Measurements from ENCODE around the gene VAMP1.
A peak's percentile ranks its signal among the peaks of the same experiment; 100 is the strongest.
"Not testable (repeated sequence)": the region's sequence is repeated elsewhere in the genome, so short reads cannot be mapped to it uniquely, and the experiment has no call there.

VAMP1 gene

GRCh38 chr12:6470375-6471163 is at the start of gene VAMP1:
Gene VAMP1 (minus strand): TSS chr12:6470677. CDS start chr12:6470531, 146 bp downstream.
- in situ Hi-C loops (cut with MboI; ENCODE audit: low pct_unique_long_range_greater_than_20kb, low sequenced_read_pairs), result no loop called here
- DNase-seq, result peak; percentile 99

- DNase-seq, result no peak
- in situ Hi-C loops (cut with MboI; ENCODE audit: low pct_unique_long_range_greater_than_20kb, low sequenced_read_pairs), result no loop called here
Measured at GRCh38 chr12:6520186-6520585, 49.7 kb upstream of the VAMP1 start.

- in situ Hi-C loops (cut with MboI; ENCODE audit: low pct_unique_long_range_greater_than_20kb, low sequenced_read_pairs), result no loop called here
- no peak for DNase-seq
Measured at GRCh38 chr12:6508087-6508486, 37.6 kb upstream of the VAMP1 start.

GRCh38 chr12:6507102-6507998 is 36.9 kb upstream of the VAMP1 start:
- DNase-seq, result no peak
- in situ Hi-C loops (cut with MboI; ENCODE audit: low pct_unique_long_range_greater_than_20kb, low sequenced_read_pairs), result no loop called here

GRCh38 chr12:6500466-6500865 is 30.0 kb upstream of the VAMP1 start:
- DNase-seq, result no peak
- in situ Hi-C loops (cut with MboI; ENCODE audit: low pct_unique_long_range_greater_than_20kb, low sequenced_read_pairs), result no loop called here

GRCh38 chr12:6497291-6497690 is 26.8 kb upstream of the VAMP1 start:
- in situ Hi-C loops (cut with MboI; ENCODE audit: low pct_unique_long_range_greater_than_20kb, low sequenced_read_pairs); DNase-seq: not testable (repeated sequence)

GRCh38 chr12:6494968-6495367 is 24.5 kb upstream of the VAMP1 start:
- no peak for DNase-seq
- in situ Hi-C loops (cut with MboI; ENCODE audit: low pct_unique_long_range_greater_than_20kb, low sequenced_read_pairs), result no loop called here

GRCh38 chr12:6494258-6494743 is 23.8 kb upstream of the VAMP1 start:
- DNase-seq, result no peak

GRCh38 chr12:6493497-6494257 is 23.2 kb upstream of the VAMP1 start, which contains the start of gene NCAPD2:
Gene NCAPD2 (plus strand): TSS chr12:6494102. CDS start chr12:6495099, 997 bp downstream.
- in situ Hi-C loops (cut with MboI; ENCODE audit: low pct_unique_long_range_greater_than_20kb, low sequenced_read_pairs), result no loop called here
- DNase-seq, result peak; percentile 99

More at GRCh38 chr12:6494258-6494743, 23.8 kb upstream of the VAMP1 start:
- in situ Hi-C loops (cut with MboI; ENCODE audit: low pct_unique_long_range_greater_than_20kb, low sequenced_read_pairs), result no loop called here

GRCh38 chr12:6492838-6493496 is 22.5 kb upstream of the VAMP1 start, which contains the start of gene MRPL51:
Gene MRPL51 (minus strand): TSS chr12:6493262. CDS start chr12:6493136, 126 bp downstream.
- in situ Hi-C loops (cut with MboI; ENCODE audit: low pct_unique_long_range_greater_than_20kb, low sequenced_read_pairs), result no loop called here

GRCh38 chr12:6490673-6491072 is 20.2 kb upstream of the VAMP1 start:
- DNase-seq; in situ Hi-C loops (cut with MboI; ENCODE audit: low pct_unique_long_range_greater_than_20kb, low sequenced_read_pairs): not testable (repeated sequence)

More at GRCh38 chr12:6492838-6493496, 22.5 kb upstream of the VAMP1 start, which contains the start of gene MRPL51:
- peak; percentile 97 for DNase-seq

GRCh38 chr12:6489449-6489848 is 19.0 kb upstream of the VAMP1 start:
- in situ Hi-C loops (cut with MboI; ENCODE audit: low pct_unique_long_range_greater_than_20kb, low sequenced_read_pairs), result no loop called here
- no peak for DNase-seq

GRCh38 chr12:6488240-6488639 is 17.8 kb upstream of the VAMP1 start:
- DNase-seq, result no peak
- in situ Hi-C loops (cut with MboI; ENCODE audit: low pct_unique_long_range_greater_than_20kb, low sequenced_read_pairs), result no loop called here

GRCh38 chr12:6478416-6478815 is 7.9 kb upstream of the VAMP1 start:
- in situ Hi-C loops (cut with MboI; ENCODE audit: low pct_unique_long_range_greater_than_20kb, low sequenced_read_pairs), result no loop called here
- no peak for DNase-seq

GRCh38 chr12:6477601-6478377 is 7.3 kb upstream of the VAMP1 start:
- DNase-seq; in situ Hi-C loops (cut with MboI; ENCODE audit: low pct_unique_long_range_greater_than_20kb, low sequenced_read_pairs): not testable (repeated sequence)

GRCh38 chr12:6476489-6476888 is 6.0 kb upstream of the VAMP1 start:
- no peak for DNase-seq
- in situ Hi-C loops (cut with MboI; ENCODE audit: low pct_unique_long_range_greater_than_20kb, low sequenced_read_pairs), result no loop called here

GRCh38 chr12:6475233-6475975 is 4.9 kb upstream of the VAMP1 start:
- in situ Hi-C loops (cut with MboI; ENCODE audit: low pct_unique_long_range_greater_than_20kb, low sequenced_read_pairs); DNase-seq: not testable (repeated sequence)

Data from KBM-7 (cell line).